ENCODE data around the gene MAPK1. TPM values are rescaled to one million over a fixed set of nuclear protein-coding genes. Genes with fewer than 3 reads are reported as not detected.
"Not testable (repeated sequence)": the region's sequence is repeated elsewhere in the genome, so short reads cannot be mapped to it uniquely, and the experiment has no call there.

Gene MAPK1
- total RNA-seq, 1 donor from 2014 or later: 81.8 TPM

- DNase-seq (ENCODE audit: extremely low read depth, low read depth, low spot score): no peak
Observed at GRCh38 chr22:21823740-21824444, 43.6 kb downstream of the MAPK1 start.

- DNase-seq (ENCODE audit: extremely low read depth, low read depth, low spot score): no peak
Observed at GRCh38 chr22:21819183-21819770, 48.2 kb downstream of the MAPK1 start.

GRCh38 chr22:21818487-21819182 lies 48.8 kb downstream of the MAPK1 start:
- no peak for DNase-seq (ENCODE audit: extremely low read depth, low read depth, low spot score)

- DNase-seq (ENCODE audit: extremely low read depth, low read depth, low spot score): not testable (repeated sequence)
Observed at GRCh38 chr22:21817497-21817853, 50.0 kb downstream of the MAPK1 start.

- DNase-seq (ENCODE audit: extremely low read depth, low read depth, low spot score): peak; percentile 94
Observed at GRCh38 chr22:21816787-21817496, 50.5 kb downstream of the MAPK1 start.

GRCh38 chr22:21816472-21816786 lies 51.0 kb downstream of the MAPK1 start:
- no peak for DNase-seq (ENCODE audit: extremely low read depth, low read depth, low spot score)

GRCh38 chr22:21815958-21816357 lies 51.5 kb downstream of the MAPK1 start:
- DNase-seq (ENCODE audit: extremely low read depth, low read depth, low spot score): no peak

- DNase-seq (ENCODE audit: extremely low read depth, low read depth, low spot score): no peak
Observed at GRCh38 chr22:21815357-21815756, 52.1 kb downstream of the MAPK1 start.

GRCh38 chr22:21811982-21812381 lies 55.5 kb downstream of the MAPK1 start:
- DNase-seq (ENCODE audit: extremely low read depth, low read depth, low spot score): no peak

- no peak for DNase-seq (ENCODE audit: extremely low read depth, low read depth, low spot score)
Observed at GRCh38 chr22:21807544-21808529, 59.6 kb downstream of the MAPK1 start.

GRCh38 chr22:21805325-21805724 lies 62.1 kb downstream of the MAPK1 start:
- DNase-seq (ENCODE audit: extremely low read depth, low read depth, low spot score): not testable (repeated sequence)

GRCh38 chr22:21803811-21804249 lies 63.6 kb downstream of the MAPK1 start:
- DNase-seq (ENCODE audit: extremely low read depth, low read depth, low spot score): no peak

GRCh38 chr22:21802673-21803072 lies 64.8 kb downstream of the MAPK1 start:
- no peak for DNase-seq (ENCODE audit: extremely low read depth, low read depth, low spot score)

- no peak for DNase-seq (ENCODE audit: extremely low read depth, low read depth, low spot score)
Observed at GRCh38 chr22:21802056-21802455, 65.4 kb downstream of the MAPK1 start.

GRCh38 chr22:21801304-21801644 lies 66.2 kb downstream of the MAPK1 start:
- DNase-seq (ENCODE audit: extremely low read depth, low read depth, low spot score): not testable (repeated sequence)

- DNase-seq (ENCODE audit: extremely low read depth, low read depth, low spot score): no peak
Observed at GRCh38 chr22:21800552-21801303, 66.7 kb downstream of the MAPK1 start.

GRCh38 chr22:21797444-21798221 lies 69.8 kb downstream of the MAPK1 start:
- peak; percentile 63 for DNase-seq (ENCODE audit: extremely low read depth, low read depth, low spot score)

GRCh38 chr22:21796863-21797262 lies 70.6 kb downstream of the MAPK1 start:
- no peak for DNase-seq (ENCODE audit: extremely low read depth, low read depth, low spot score)

- DNase-seq (ENCODE audit: extremely low read depth, low read depth, low spot score): no peak
Observed at GRCh38 chr22:21796231-21796630, 71.2 kb downstream of the MAPK1 start.

All from glomerular endothelial cell (primary cell).